Glomerular endothelial cell (primary cell): ENCODE data around the gene NUTM2F. TPM values are rescaled to one million over a fixed set of nuclear protein-coding genes. Genes with fewer than 3 reads are reported as not detected.
"Not testable (repeated sequence)": the region's sequence is repeated elsewhere in the genome, so short reads cannot be mapped to it uniquely, and the experiment has no call there.

Experiments
- DNase-seq: peaks from one replicate; pipeline ENCODE4 v3.0.0-alpha.2; 2011; ENCODE audit warnings: low read depth, low spot score; ENCODE audit errors: extremely low read depth
- total RNA-seq: library from RNA; depleted of rRNA; stranded (reverse); fragments of >200 nt; gene quantifications from 2 replicates; pipeline ENCODE4 v1.2.3, GENCODE V29; 2015

NUTM2F gene
- total RNA-seq, 1 donor from 2014 or later: not detected

GRCh38 chr9:94317949-94318657 is 10.3 kb downstream of the NUTM2F start:
- DNase-seq: not testable (repeated sequence)

- not testable (repeated sequence) for DNase-seq
Measured at GRCh38 chr9:94316236-94316635, 12.2 kb downstream of the NUTM2F start.

- not testable (repeated sequence) for DNase-seq
Measured at GRCh38 chr9:94315034-94315984, 13.1 kb downstream of the NUTM2F start.

GRCh38 chr9:94303321-94303720 is 25.1 kb downstream of the NUTM2F start:
- DNase-seq: no peak

- no peak for DNase-seq
Measured at GRCh38 chr9:94302426-94302825, 26.0 kb downstream of the NUTM2F start.

GRCh38 chr9:94301583-94301982 is 26.9 kb downstream of the NUTM2F start:
- DNase-seq: no peak

GRCh38 chr9:94300470-94301301 is 27.8 kb downstream of the NUTM2F start:
- DNase-seq: no peak

- no peak for DNase-seq
Measured at GRCh38 chr9:94298949-94299599, 29.4 kb downstream of the NUTM2F start.

- DNase-seq: no peak
Measured at GRCh38 chr9:94289691-94290090, 38.8 kb downstream of the NUTM2F start.

GRCh38 chr9:94287877-94288513 is 40.4 kb downstream of the NUTM2F start:
- DNase-seq: no peak

- no peak for DNase-seq
Measured at GRCh38 chr9:94286116-94286515, 42.3 kb downstream of the NUTM2F start.

- no peak for DNase-seq
Measured at GRCh38 chr9:94281101-94281500, 47.3 kb downstream of the NUTM2F start.

GRCh38 chr9:94280409-94280989 is 47.9 kb downstream of the NUTM2F start:
- DNase-seq: no peak

GRCh38 chr9:94277885-94278536 is 50.4 kb downstream of the NUTM2F start:
- DNase-seq: no peak

GRCh38 chr9:94277029-94277428 is 51.4 kb downstream of the NUTM2F start:
- not testable (repeated sequence) for DNase-seq

- no peak for DNase-seq
Measured at GRCh38 chr9:94270009-94270408, 58.4 kb downstream of the NUTM2F start.

GRCh38 chr9:94269264-94269663 is 59.2 kb downstream of the NUTM2F start:
- DNase-seq: no peak
